ENCODE measurements around the gene CNTN4. TPM values are rescaled to one million over a fixed set of nuclear protein-coding genes. Genes with fewer than 3 reads are reported as not detected.

Gene CNTN4
- total RNA-seq, 1 donor from 2014 or later: 0.52 TPM

- H3K9me3 Mint-ChIP-seq (ENCODE audit: low read depth): peaks cover 10% of the 10 kb centered on the region
- no peak overlapping the region for H3K4me3 Mint-ChIP-seq (ENCODE audit: unreplicated experiment)
- TF ChIP-seq, protein P1, sequence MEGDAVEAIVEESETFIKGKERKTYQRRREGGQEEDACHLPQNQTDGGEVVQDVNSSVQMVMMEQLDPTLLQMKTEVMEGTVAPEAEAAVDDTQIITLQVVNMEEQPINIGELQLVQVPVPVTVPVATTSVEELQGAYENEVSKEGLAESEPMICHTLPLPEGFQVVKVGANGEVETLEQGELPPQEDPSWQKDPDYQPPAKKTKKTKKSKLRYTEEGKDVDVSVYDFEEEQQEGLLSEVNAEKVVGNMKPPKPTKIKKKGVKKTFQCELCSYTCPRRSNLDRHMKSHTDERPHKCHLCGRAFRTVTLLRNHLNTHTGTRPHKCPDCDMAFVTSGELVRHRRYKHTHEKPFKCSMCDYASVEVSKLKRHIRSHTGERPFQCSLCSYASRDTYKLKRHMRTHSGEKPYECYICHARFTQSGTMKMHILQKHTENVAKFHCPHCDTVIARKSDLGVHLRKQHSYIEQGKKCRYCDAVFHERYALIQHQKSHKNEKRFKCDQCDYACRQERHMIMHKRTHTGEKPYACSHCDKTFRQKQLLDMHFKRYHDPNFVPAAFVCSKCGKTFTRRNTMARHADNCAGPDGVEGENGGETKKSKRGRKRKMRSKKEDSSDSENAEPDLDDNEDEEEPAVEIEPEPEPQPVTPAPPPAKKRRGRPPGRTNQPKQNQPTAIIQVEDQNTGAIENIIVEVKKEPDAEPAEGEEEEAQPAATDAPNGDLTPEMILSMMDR (IDR thresholded peaks at IDR 0.05): no peak
- no peak for DNase-seq (ENCODE audit: low spot score)
- H3K36me3 Mint-ChIP-seq (ENCODE audit: low read depth): no peaks in the 10 kb centered on the region
- H3K27me3 Mint-ChIP-seq (ENCODE audit: low read depth): no peaks in the 10 kb centered on the region
- H3K27ac Mint-ChIP-seq (ENCODE audit: unreplicated experiment): no peak overlapping the region
- H3K4me1 Mint-ChIP-seq (ENCODE audit: low read depth): no peaks in the 10 kb centered on the region
Observed at GRCh38 chr3:2568156-2568555, 469.5 kb downstream of the CNTN4 start.

GRCh38 chr3:2568929-2569328 lies 470.3 kb downstream of the CNTN4 start:
- H3K4me1 Mint-ChIP-seq (ENCODE audit: low read depth): no peaks in the 10 kb centered on the region

GRCh38 chr3:2577571-2577970 lies 478.9 kb downstream of the CNTN4 start:
- Mint-ChIP-seq H3K27ac (ENCODE audit: unreplicated experiment) (no peak overlapping the region), H3K36me3 (ENCODE audit: low read depth) (no peaks in the 10 kb centered on the region), H3K9me3 (ENCODE audit: low read depth) (peaks cover 8% of the 10 kb centered on the region), H3K27me3 (ENCODE audit: low read depth) (no peaks in the 10 kb centered on the region), H3K4me1 (ENCODE audit: low read depth) (no peaks in the 10 kb centered on the region), H3K4me3 (ENCODE audit: unreplicated experiment) (no peak overlapping the region)
- TF ChIP-seq, protein P1 (IDR thresholded peaks at IDR 0.05): no peak
- DNase-seq (ENCODE audit: low spot score): no peak

More at GRCh38 chr3:2568929-2569328, 470.3 kb downstream of the CNTN4 start:
- Mint-ChIP-seq H3K9me3 (ENCODE audit: low read depth) (peaks cover 10% of the 10 kb centered on the region), H3K4me3 (ENCODE audit: unreplicated experiment) (no peak overlapping the region), H3K27ac (ENCODE audit: unreplicated experiment) (no peak overlapping the region), H3K27me3 (ENCODE audit: low read depth) (no peaks in the 10 kb centered on the region), H3K36me3 (ENCODE audit: low read depth) (no peaks in the 10 kb centered on the region)
- DNase-seq (ENCODE audit: low spot score): no peak
- TF ChIP-seq, protein P1 (IDR thresholded peaks at IDR 0.05): no peak

GRCh38 chr3:2578560-2578959 lies 479.9 kb downstream of the CNTN4 start:
- DNase-seq (ENCODE audit: low spot score): no peak
- H3K27me3 Mint-ChIP-seq (ENCODE audit: low read depth): no peaks in the 10 kb centered on the region
- H3K36me3 Mint-ChIP-seq (ENCODE audit: low read depth): no peaks in the 10 kb centered on the region
- peaks cover 8% of the 10 kb centered on the region for H3K9me3 Mint-ChIP-seq (ENCODE audit: low read depth)
- TF ChIP-seq, protein P1 (IDR thresholded peaks at IDR 0.05): no peak
- no peaks in the 10 kb centered on the region for H3K4me1 Mint-ChIP-seq (ENCODE audit: low read depth)
- no peak overlapping the region for H3K4me3 Mint-ChIP-seq (ENCODE audit: unreplicated experiment)
- H3K27ac Mint-ChIP-seq (ENCODE audit: unreplicated experiment): no peak overlapping the region

- peaks cover 8% of the 10 kb centered on the region for H3K9me3 Mint-ChIP-seq (ENCODE audit: low read depth)
- H3K27me3 Mint-ChIP-seq (ENCODE audit: low read depth): no peaks in the 10 kb centered on the region
- no peak for DNase-seq (ENCODE audit: low spot score)
- no peak overlapping the region for H3K4me3 Mint-ChIP-seq (ENCODE audit: unreplicated experiment)
- H3K27ac Mint-ChIP-seq (ENCODE audit: unreplicated experiment): no peak overlapping the region
- no peaks in the 10 kb centered on the region for H3K4me1 Mint-ChIP-seq (ENCODE audit: low read depth)
- TF ChIP-seq, protein P1 (IDR thresholded peaks at IDR 0.05): no peak
- H3K36me3 Mint-ChIP-seq (ENCODE audit: low read depth): no peaks in the 10 kb centered on the region
Observed at GRCh38 chr3:2579206-2579605, 480.5 kb downstream of the CNTN4 start.

Data from chondrocyte (in vitro differentiated cells).